H1 (cell line): Measurements from ENCODE around the gene MCM5. TPM values are rescaled to one million over a fixed set of nuclear protein-coding genes. Genes with fewer than 3 reads are reported as not detected.

Experiments
- CTCF ChIA-PET: fragments of 300-600 bp; sonication (Branson Sonifier 250); formaldehyde crosslinking; loops from one replicate; lab custom pipeline; 2021; ENCODE audit not compliant: partially characterized antibody; lab: Charles Lee
- POLR2A ChIA-PET: fragments of 300-600 bp; sonication (Branson Sonifier 250); formaldehyde crosslinking; loops from one replicate; lab custom pipeline; 2021; ENCODE audit warnings: inconsistent platforms; ENCODE audit not compliant: partially characterized antibody; lab: Charles Lee
- DNase-seq, 2 experiments: peaks; one replicate each; pipeline versions ENCODE4 v3.0.0 to v3.0.0-alpha.2; 2010 to 2022; ENCODE audit warnings: low spot score in 2 of 2, low read depth in 1 of 2, mixed read lengths in 1 of 2
- FAIRE-seq: peaks from 2 replicates; lab custom pipeline; 2011; peaks lifted over from hg19 to GRCh38; lab: Jason Lieb, UNC
- H2AFZ ChIP-seq: 2 replicates; pipeline ENCODE4 v1.8.1; 2012; ENCODE audit warnings: low read length, inconsistent platforms
- H2AK5ac ChIP-seq: 2 replicates; pipeline ENCODE4 v1.6.1; 2013; ENCODE audit warnings: low read depth, low read length
- H2BK120ac ChIP-seq: replicated peaks from 2 replicates; pipeline ENCODE3; 2013; ENCODE audit warnings: low read depth, low read length, inconsistent platforms
- H2BK12ac ChIP-seq: 2 replicates; pipeline ENCODE4 v1.6.1; 2013; ENCODE audit warnings: low read depth, low read length
- H2BK15ac ChIP-seq: 2 replicates; pipeline ENCODE4 v1.6.1; 2013; ENCODE audit warnings: low read length
- H2BK20ac ChIP-seq: 2 replicates; pipeline ENCODE4 v1.6.1; 2013; ENCODE audit warnings: low read length
- H2BK5ac ChIP-seq: 2 replicates; pipeline ENCODE4 v1.6.1; 2013; ENCODE audit warnings: low read depth, low read length
- H3K14ac ChIP-seq: 2 replicates; pipeline ENCODE4 v1.6.1; 2013; ENCODE audit warnings: inconsistent platforms; ENCODE audit not compliant: insufficient read length
- H3K18ac ChIP-seq: 2 replicates; pipeline ENCODE4 v1.6.1; 2013; ENCODE audit warnings: low read length; ENCODE audit errors: extremely low read depth
- H3K23ac ChIP-seq: 2 replicates; pipeline ENCODE4 v1.6.1; 2013; ENCODE audit warnings: inconsistent platforms; ENCODE audit not compliant: insufficient read length
- H3K23me2 ChIP-seq: 2 replicates; pipeline ENCODE4 v1.6.1; 2013; ENCODE audit warnings: low read depth, low read length
- H3K27ac ChIP-seq: 2 replicates; pipeline ENCODE4 v1.6.1; 2011; ENCODE audit warnings: low read depth, low read length, inconsistent platforms
- H3K27me3 ChIP-seq, 4 experiments: replicated peaks in 1 of 4; 1 replicate in 1 of 4; 2 replicates in 3 of 4; pipeline versions ENCODE4 v1.6.1 to v1.8.1; 2011 to 2013; ENCODE audit warnings: low read length in 3 of 4, mild to moderate bottlenecking in 3 of 4, inconsistent platforms in 2 of 4, mixed read lengths in 2 of 4, moderate library complexity in 1 of 4; ENCODE audit not compliant: control insufficient read depth in 3 of 4, insufficient read depth in 3 of 4; ENCODE audit errors: extremely low read depth in 1 of 4
- H3K36me3 ChIP-seq, 4 experiments: 2 replicates each; pipeline versions ENCODE4 v1.6.1 to v1.8.1; 2011 to 2013; ENCODE audit warnings: mild to moderate bottlenecking in 4 of 4, low read length in 3 of 4, moderate library complexity in 2 of 4, control low read depth in 1 of 4, inconsistent platforms in 1 of 4; ENCODE audit not compliant: insufficient read depth in 4 of 4, control insufficient read depth in 2 of 4
- H3K4ac ChIP-seq: replicated peaks from 2 replicates; pipeline ENCODE3; 2013; ENCODE audit warnings: low read length, low read depth, mixed read lengths, inconsistent platforms; ENCODE audit not compliant: insufficient read length
- H3K4me1 ChIP-seq, 4 experiments: replicated peaks in 1 of 4; 1 replicate in 1 of 4; 2 replicates in 3 of 4; pipeline versions ENCODE4 v1.6.1 to v1.8.1; 2011 to 2013; ENCODE audit warnings: low read length in 3 of 4, inconsistent platforms in 2 of 4, mixed read lengths in 1 of 4; ENCODE audit not compliant: insufficient read depth in 4 of 4, control insufficient read depth in 3 of 4
- H3K4me2 ChIP-seq, 2 experiments: 2 replicates each; pipeline versions ENCODE4 v1.6.1 to v1.8.1; 2011 to 2013; ENCODE audit warnings: low read depth in 2 of 2, low read length in 2 of 2, control low read depth in 1 of 2, inconsistent platforms in 1 of 2, mild to moderate bottlenecking in 1 of 2; ENCODE audit not compliant: insufficient read depth in 1 of 2
- H3K4me3 ChIP-seq, 4 experiments: fragments of 200-600, 300-600 bp in 1 of 4; sonication (generic), shearing (Covaris generic), sonication (Bioruptor Twin) in 1 of 4; 2 replicates each; pipeline versions ENCODE4 v1.5.1 to v1.8.1; 2011 to 2016; ENCODE audit warnings: low read length in 4 of 4, low read depth in 3 of 4, control low read depth in 2 of 4, inconsistent platforms in 2 of 4, mild to moderate bottlenecking in 2 of 4, mixed read lengths in 1 of 4, moderate library complexity in 1 of 4; ENCODE audit not compliant: insufficient read depth in 2 of 4; ENCODE audit errors: extremely low read depth in 1 of 4
- H3K56ac ChIP-seq: replicated peaks from 2 replicates; pipeline ENCODE3; 2013; ENCODE audit warnings: low read depth, mild to moderate bottlenecking, mixed read lengths, low read length, inconsistent platforms; ENCODE audit not compliant: insufficient read length
- H3K79me1 ChIP-seq: 2 replicates; pipeline ENCODE4 v1.6.1; 2013; ENCODE audit warnings: low read depth, low read length, control low read depth
- H3K79me2 ChIP-seq, 2 experiments: 2 replicates each; pipeline versions ENCODE4 v1.6.1 to v1.8.1; 2012 to 2013; ENCODE audit warnings: low read length in 2 of 2, mild to moderate bottlenecking in 2 of 2, inconsistent platforms in 1 of 2; ENCODE audit not compliant: insufficient read depth in 2 of 2, control insufficient read depth in 1 of 2
- H3K9ac ChIP-seq, 4 experiments: replicated peaks in 1 of 4; 1 replicate in 1 of 4; 2 replicates in 3 of 4; pipeline versions ENCODE4 v1.6.1 to v1.8.1; 2011 to 2013; ENCODE audit warnings: low read depth in 3 of 4, low read length in 3 of 4, control low read depth in 2 of 4, mild to moderate bottlenecking in 2 of 4, moderate library complexity in 2 of 4, inconsistent platforms in 1 of 4; ENCODE audit errors: extremely low read depth in 1 of 4
- H3K9me3 ChIP-seq, 2 experiments: 2 replicates each; pipeline versions ENCODE4 v1.6.1 to v1.8.1; 2012 to 2013; ENCODE audit warnings: mild to moderate bottlenecking in 2 of 2, moderate library complexity in 2 of 2, control low read depth in 1 of 2, inconsistent platforms in 1 of 2, low read depth in 1 of 2, low read length in 1 of 2, mixed read lengths in 1 of 2; ENCODE audit not compliant: insufficient read depth in 2 of 2
- H4K20me1 ChIP-seq, 2 experiments: replicated peaks in 1 of 2; 2 replicates each; pipeline versions ENCODE3 to v1.8.1; 2011 to 2013; ENCODE audit warnings: inconsistent platforms in 2 of 2, low read length in 2 of 2, mild to moderate bottlenecking in 1 of 2; ENCODE audit not compliant: insufficient read depth in 2 of 2, control insufficient read depth in 1 of 2
- H4K5ac ChIP-seq: 2 replicates; pipeline ENCODE4 v1.6.1; 2013; ENCODE audit warnings: low read length, low read depth, mixed read lengths, inconsistent platforms; ENCODE audit not compliant: insufficient read length
- H4K8ac ChIP-seq: 2 replicates; pipeline ENCODE4 v1.8.0; 2013; ENCODE audit warnings: mild to moderate bottlenecking, moderate library complexity, low read length, inconsistent platforms; ENCODE audit not compliant: insufficient read depth; ENCODE audit errors: extremely low read depth
- H4K91ac ChIP-seq: replicated peaks from 2 replicates; pipeline ENCODE3; 2013; ENCODE audit warnings: low read length, mixed read lengths, inconsistent platforms; ENCODE audit not compliant: insufficient read length
- POLR2AphosphoS5 ChIP-seq: IDR thresholded peaks from 2 replicates; pipeline ENCODE4 v1.6.1; 2011; ENCODE audit warnings: low read depth, low read length
- YY1 ChIP-seq: IDR thresholded peaks from 2 replicates; pipeline ENCODE4 v1.6.1; 2011; ENCODE audit warnings: low read depth, mild to moderate bottlenecking, low read length
- WGBS, 2 experiments: shearing (Covaris generic) in 1 of 2; methylation state at CpG; one replicate each; pipeline versions ENCODE4 v1.1.6 to v1.1.7; 2013 to 2015; ENCODE audit warnings: low lambda C conversion rate in 2 of 2, mixed read lengths in 2 of 2, inconsistent platforms in 1 of 2, low coverage in 1 of 2, missing lambda C conversion rate in 1 of 2; ENCODE audit not compliant: insufficient replicate concordance in 2 of 2, insufficient coverage in 1 of 2, insufficient read length in 1 of 2; ENCODE audit errors: extremely low coverage in 1 of 2, missing lambda C conversion rate in 1 of 2; 5-methylcytosine and 5-hydroxymethylcytosine counted together
- polyA plus RNA-seq, 7 experiments: library from polyadenylated mRNA; depleted of rRNA in 3 of 7; stranded (reverse) in 5 of 7; unstranded in 2 of 7; fragments of >200 nt in 5 of 7; fragments of 200-250 nt in 2 of 7; gene quantifications; 1 replicate in 5 of 7; 2 replicates in 1 of 7; 4 replicates in 1 of 7; pipeline versions ENCODE4 v1.2.1 to v1.2.3, GENCODE V29; 2011 to 2013; ENCODE audit warnings: missing spikeins in 2 of 7, mixed read lengths in 2 of 7
- total RNA-seq: library from RNA; stranded (reverse); fragmentation: NEBNext Ultra II Directional; extraction: Animal tissue kit (Norgen Biotek cat#: 25700); gene quantifications from 2 replicates; pipeline ENCODE4 v1.2.1, GENCODE V29; 2021

The MCM5 gene
- total and polyA plus RNA-seq, 2 of the 8 experiments (the other 6 are each of a cell fraction or from before 2014, with no cell fraction given), result 210 to 305 TPM

- Histone ChIP-seq H2BK120ac (no peak overlapping the region), H3K18ac (no peak overlapping the region), H3K27me3 (no peaks in the 10 kb centered on the region), H3K27ac (no peak overlapping the region), H4K91ac (no peak overlapping the region), H2BK5ac (no peak overlapping the region), H3K36me3 (peaks cover 73 to 98% (median 93%) of the 10 kb centered on the region in 4 experiments), H2AFZ (no peak overlapping the region), H2BK15ac (no peak overlapping the region), H3K4me2 (no peak overlapping the region), H2AK5ac (no peak overlapping the region), H3K79me2 (0 out of 4 replicates have a peak, but pooled peaks cover 0 to 2% of the 10 kb centered on the region in 2 experiments), H3K23ac (no peak overlapping the region), H3K9ac (no peak overlapping the region), H2BK20ac (no peak overlapping the region), H3K23me2 (no peaks in the 10 kb centered on the region), H3K4me1 (no peaks in the 10 kb centered on the region), H2BK12ac (no peak overlapping the region), H4K8ac (no peak overlapping the region), H4K20me1 (peaks cover 12 to 31% of the 10 kb centered on the region in 2 experiments), H3K14ac (no peak overlapping the region), H3K4me3 (no peak overlapping the region), H3K56ac (no peak overlapping the region), H3K9me3 (no peaks in the 10 kb centered on the region), H4K5ac (no peak overlapping the region), H3K4ac (no peak overlapping the region), H3K79me1 (no peaks in the 10 kb centered on the region; the same call in 1 of the 2 replicates)
- 94% methylated on average over 7 of the region's 7 CpGs; no CpG with 5 or more reads in 1 of the 2 experiments for WGBS, 2 experiments
- CTCF ChIA-PET, result interaction anchor here (0.7 to 14.1 kb wide), 12 partner anchors 10 to 205 kb away, joined by 3 to 122 read pairs (median 4); no protein-coding TSS in a partner anchor
- DNase-seq, result no peak
- POLR2A ChIA-PET, result interaction anchor here (0.8 to 57.4 kb wide), 9 partner anchors 4 to 172 kb away, joined by 3 to 1995 read pairs (median 4); partner anchors contain the start of genes HMOX1 and MCM5
- TF ChIP-seq YY1 (no peak), POLR2AphosphoS5 (peak; percentile 31; the same call in 1 of the 2 replicates)
- FAIRE-seq, result no peak
Observed at GRCh38 chr22:35411102-35411501, 11.2 kb downstream of the MCM5 start.
